ES-I3 (cell line): ENCODE measurements around the gene BIK.
"Not testable (repeated sequence)": the region's sequence is repeated elsewhere in the genome, so short reads cannot be mapped to it uniquely, and the experiment has no call there.

Source experiments
- H3K36me3 ChIP-seq: 2 replicates; pipeline ENCODE4 v1.6.1; 2013; ENCODE audit warnings: mild to moderate bottlenecking, low read length, control low read depth, moderate library complexity; ENCODE audit not compliant: insufficient read depth
- H3K4me1 ChIP-seq: 2 replicates; pipeline ENCODE4 v1.6.1; 2013; ENCODE audit warnings: mild to moderate bottlenecking, control low read depth, low read length; ENCODE audit not compliant: insufficient read depth
- H3K9ac ChIP-seq: 2 replicates; pipeline ENCODE4 v1.6.1; 2013; ENCODE audit warnings: low read depth, mild to moderate bottlenecking, low read length, moderate library complexity
- H3K9me3 ChIP-seq: 2 replicates; pipeline ENCODE4 v1.6.1; 2013; ENCODE audit warnings: mild to moderate bottlenecking, low read length, moderate library complexity; ENCODE audit not compliant: control insufficient read depth, insufficient read depth

Gene BIK

DNA sequence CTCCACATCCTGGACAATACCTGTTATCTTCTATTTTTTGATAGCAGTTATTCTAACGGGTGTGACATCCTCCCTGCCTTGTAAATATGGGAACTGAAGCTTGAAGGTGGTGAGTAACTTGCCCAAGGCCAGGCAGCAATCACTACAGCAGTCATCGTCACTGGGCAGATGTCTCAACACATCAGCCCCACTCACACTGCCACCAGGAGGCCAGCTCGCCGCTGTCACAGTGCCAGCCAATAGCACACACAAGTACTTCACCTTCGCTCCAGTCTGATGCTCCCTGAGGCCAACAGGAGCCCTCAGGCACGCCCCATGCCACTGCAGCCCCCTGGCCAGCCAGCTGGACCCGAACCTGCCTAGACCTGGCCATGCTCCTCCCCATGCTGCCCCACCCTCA is 16.5 kb upstream of the BIK start:
- H3K9me3 ChIP-seq: peaks cover 4% of the 10 kb centered on the region
- no peaks in the 10 kb centered on the region for H3K36me3 ChIP-seq
- no peak overlapping the region for H3K9ac ChIP-seq
- H3K4me1 ChIP-seq: no peaks in the 10 kb centered on the region; the same call in 1 of the 2 replicates

DNA sequence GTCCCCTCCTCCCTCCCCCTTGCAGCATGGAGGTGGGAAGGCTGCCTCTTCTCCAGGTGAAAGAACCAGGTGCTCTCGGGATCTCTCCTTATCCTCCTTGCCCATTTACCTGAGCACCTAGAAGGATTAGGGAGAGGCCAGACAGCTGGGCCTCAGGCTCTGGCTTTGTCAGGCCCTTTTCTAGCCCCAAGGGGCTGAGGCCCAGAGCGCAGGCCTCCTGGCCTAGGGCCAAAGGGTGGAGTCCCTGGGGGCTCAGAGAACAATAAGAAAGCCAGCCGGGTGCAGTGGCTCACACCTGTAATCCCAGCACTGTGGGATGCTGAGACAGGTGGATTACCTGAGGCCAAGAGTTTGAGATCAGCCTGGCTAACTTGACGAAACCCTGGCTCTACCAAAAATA is 16.0 kb upstream of the BIK start:
- Histone ChIP-seq H3K9me3 (peaks cover 4% of the 10 kb centered on the region), H3K4me1 (no peaks in the 10 kb centered on the region; the same call in 1 of the 2 replicates), H3K9ac (no peak overlapping the region), H3K36me3 (no peaks in the 10 kb centered on the region)

GRCh38 chr22:43096420-43096819 is 14.1 kb upstream of the BIK start:
- peaks cover 4% of the 10 kb centered on the region for H3K9me3 ChIP-seq
- H3K36me3 ChIP-seq: no peaks in the 10 kb centered on the region
- H3K4me1 ChIP-seq: no peaks in the 10 kb centered on the region; the same call in 1 of the 2 replicates
- no peak overlapping the region for H3K9ac ChIP-seq

DNA sequence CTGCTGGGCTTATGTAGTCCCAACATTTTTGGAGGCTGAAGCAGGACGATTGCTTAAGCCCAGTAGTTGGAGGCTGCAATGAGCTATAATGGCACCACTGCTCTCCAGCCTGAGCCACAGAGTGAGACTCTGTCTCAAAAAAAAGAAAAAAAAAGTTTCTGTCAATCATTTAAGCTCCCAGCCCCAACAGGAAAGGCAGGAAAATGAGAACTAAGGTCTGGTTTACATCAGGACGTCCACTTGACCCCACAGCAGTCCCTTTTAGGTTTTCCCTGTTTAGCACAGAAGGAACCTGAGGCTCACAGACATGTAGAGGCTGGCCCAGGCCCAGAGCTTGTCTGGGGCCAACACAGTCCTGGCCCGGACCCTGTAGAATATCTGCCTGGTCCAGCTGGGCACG is 12.2 kb upstream of the BIK start:
- H3K9ac ChIP-seq: no peak overlapping the region
- no peaks in the 10 kb centered on the region for H3K36me3 ChIP-seq
- no peaks in the 10 kb centered on the region; the same call in 1 of the 2 replicates for H3K4me1 ChIP-seq

GRCh38 chr22:43099095-43099494 is 11.5 kb upstream of the BIK start:
- Histone ChIP-seq H3K4me1 (peaks cover 5% of the 10 kb centered on the region), H3K9me3 (peaks cover 4% of the 10 kb centered on the region), H3K36me3 (no peaks in the 10 kb centered on the region), H3K9ac (no peak overlapping the region)

More for the DNA sequence above, 12.2 kb upstream of the BIK start:
- H3K9me3 ChIP-seq: peaks cover 4% of the 10 kb centered on the region

GRCh38 chr22:43100225-43100624 is 10.3 kb upstream of the BIK start:
- no peak overlapping the region for H3K9ac ChIP-seq
- peaks cover 4% of the 10 kb centered on the region for H3K9me3 ChIP-seq
- no peaks in the 10 kb centered on the region for H3K36me3 ChIP-seq
- H3K4me1 ChIP-seq: peaks cover 10% of the 10 kb centered on the region

DNA sequence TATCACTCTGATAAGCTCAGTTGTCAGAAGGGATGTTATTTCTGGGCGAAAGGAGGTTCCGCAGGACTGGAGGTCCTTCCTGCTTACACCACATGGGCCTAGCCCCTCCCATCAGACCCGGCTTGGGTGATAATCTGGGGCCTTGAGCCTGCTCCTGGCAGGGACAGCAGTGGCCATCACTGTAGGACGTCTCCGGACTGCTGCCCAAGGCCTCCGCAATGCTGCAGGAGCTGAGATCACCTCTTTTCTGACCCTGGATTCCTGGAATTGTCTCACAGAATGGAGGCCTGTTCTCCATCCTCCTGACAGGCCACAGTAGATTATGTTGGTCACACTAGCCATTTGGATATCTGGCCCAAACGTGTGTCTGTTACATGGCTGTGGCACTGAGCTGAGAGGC is 9.2 kb upstream of the BIK start:
- no peaks in the 10 kb centered on the region for H3K36me3 ChIP-seq
- H3K4me1 ChIP-seq: peaks cover 10% of the 10 kb centered on the region
- H3K9ac ChIP-seq: no peak overlapping the region
- peaks cover 4% of the 10 kb centered on the region for H3K9me3 ChIP-seq

DNA sequence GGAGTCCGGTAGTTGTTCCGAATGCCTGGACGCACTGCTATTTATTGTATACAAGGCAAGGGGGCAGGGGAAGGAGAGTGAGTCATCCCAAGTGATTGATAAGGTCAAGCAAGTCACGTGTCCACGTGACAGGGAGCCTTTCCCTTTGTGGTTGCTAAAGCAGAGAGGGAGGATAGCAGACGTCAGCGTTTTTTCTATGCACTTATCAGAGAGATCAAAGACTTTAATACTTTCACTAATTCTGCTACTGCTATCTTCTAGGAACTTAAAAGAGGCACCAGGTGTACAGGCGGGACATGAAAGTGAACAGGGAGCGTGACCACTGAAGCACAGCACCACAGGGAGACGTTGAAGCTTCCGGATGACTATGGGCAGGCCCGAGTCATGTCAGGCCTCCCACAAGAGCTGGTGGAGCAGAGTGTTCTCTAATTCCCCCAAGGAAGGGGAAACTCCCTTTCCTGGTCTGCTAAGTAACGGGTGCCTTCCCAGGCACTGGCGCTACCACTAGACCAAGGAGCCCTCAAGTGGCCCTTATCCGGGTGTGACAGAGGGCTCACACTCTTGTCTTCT is 6.4 kb upstream of the BIK start:
- H3K36me3 ChIP-seq, H3K9me3 ChIP-seq, H3K4me1 ChIP-seq, H3K9ac ChIP-seq: not testable (repeated sequence)

GRCh38 chr22:43104950-43105349 is 5.6 kb upstream of the BIK start:
- H3K36me3 ChIP-seq, H3K9me3 ChIP-seq, H3K4me1 ChIP-seq: not testable (repeated sequence)

GRCh38 chr22:43106302-43106701 is 4.2 kb upstream of the BIK start:
- Histone ChIP-seq H3K4me1 (peaks cover 10% of the 10 kb centered on the region), H3K36me3 (no peaks in the 10 kb centered on the region)

More at GRCh38 chr22:43104950-43105349, 5.6 kb upstream of the BIK start:
- H3K9ac ChIP-seq: not testable (repeated sequence)

DNA sequence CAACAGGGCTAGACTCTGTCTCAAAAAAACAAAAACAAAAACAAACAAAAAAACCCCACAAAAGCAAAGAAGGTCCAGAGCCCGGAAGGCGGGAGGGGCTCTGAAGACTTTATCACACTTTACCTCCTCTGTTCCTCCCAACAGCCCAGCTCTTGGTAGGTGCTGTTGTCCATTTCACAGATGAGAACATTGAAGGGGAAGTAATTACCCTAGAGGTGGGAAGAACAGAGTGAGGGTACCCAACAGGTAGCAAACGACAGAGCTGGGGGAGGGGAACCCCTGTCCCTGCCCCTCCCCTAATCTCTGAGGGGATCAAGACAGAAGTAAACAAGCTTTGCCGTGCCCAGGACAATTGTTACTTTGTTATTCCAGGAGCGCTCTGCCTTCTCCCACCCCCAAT is 1.0 kb upstream of the BIK start:
- peak overlapping the region; percentile 25 for H3K9ac ChIP-seq
- no peaks in the 10 kb centered on the region for H3K36me3 ChIP-seq
- peaks cover under 1% of the 10 kb centered on the region; the same call in 1 of the 2 replicates for H3K4me1 ChIP-seq
- H3K9me3 ChIP-seq: no peaks in the 10 kb centered on the region

More at GRCh38 chr22:43106302-43106701, 4.2 kb upstream of the BIK start:
- Histone ChIP-seq H3K9me3 (no peaks in the 10 kb centered on the region), H3K9ac (no peak overlapping the region)

DNA sequence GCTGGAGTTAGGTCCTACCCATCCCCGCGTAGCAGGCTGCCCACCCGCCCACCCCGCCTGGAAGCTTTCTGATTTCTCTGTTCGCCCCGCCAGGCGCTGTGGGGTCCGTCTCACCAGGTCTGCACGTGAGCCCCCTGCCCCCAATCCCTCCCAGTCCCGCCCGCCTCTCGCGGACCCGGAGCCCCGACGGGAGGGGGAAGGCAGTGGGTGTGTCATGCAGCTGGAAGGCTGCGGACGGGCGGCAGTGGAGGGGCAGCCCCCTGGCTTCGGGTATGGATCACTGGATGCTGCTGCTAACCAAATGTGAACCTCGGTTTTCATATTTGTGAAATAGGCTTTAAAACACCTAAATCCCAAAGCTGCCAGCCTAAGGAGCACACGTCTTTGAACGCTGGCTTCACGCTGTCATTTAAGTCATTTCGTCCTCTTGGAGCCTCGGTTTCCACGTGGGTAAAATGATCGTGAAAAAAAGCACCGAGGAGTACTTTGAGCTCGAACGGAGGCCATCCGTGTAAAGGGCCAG is 568 bp upstream of the BIK start:
- Histone ChIP-seq H3K9ac (peak overlapping the region; percentile 52; the same call in 1 of the 2 replicates), H3K36me3 (no peaks in the 10 kb centered on the region), H3K9me3 (no peaks in the 10 kb centered on the region), H3K4me1 (no peaks in the 10 kb centered on the region)

DNA sequence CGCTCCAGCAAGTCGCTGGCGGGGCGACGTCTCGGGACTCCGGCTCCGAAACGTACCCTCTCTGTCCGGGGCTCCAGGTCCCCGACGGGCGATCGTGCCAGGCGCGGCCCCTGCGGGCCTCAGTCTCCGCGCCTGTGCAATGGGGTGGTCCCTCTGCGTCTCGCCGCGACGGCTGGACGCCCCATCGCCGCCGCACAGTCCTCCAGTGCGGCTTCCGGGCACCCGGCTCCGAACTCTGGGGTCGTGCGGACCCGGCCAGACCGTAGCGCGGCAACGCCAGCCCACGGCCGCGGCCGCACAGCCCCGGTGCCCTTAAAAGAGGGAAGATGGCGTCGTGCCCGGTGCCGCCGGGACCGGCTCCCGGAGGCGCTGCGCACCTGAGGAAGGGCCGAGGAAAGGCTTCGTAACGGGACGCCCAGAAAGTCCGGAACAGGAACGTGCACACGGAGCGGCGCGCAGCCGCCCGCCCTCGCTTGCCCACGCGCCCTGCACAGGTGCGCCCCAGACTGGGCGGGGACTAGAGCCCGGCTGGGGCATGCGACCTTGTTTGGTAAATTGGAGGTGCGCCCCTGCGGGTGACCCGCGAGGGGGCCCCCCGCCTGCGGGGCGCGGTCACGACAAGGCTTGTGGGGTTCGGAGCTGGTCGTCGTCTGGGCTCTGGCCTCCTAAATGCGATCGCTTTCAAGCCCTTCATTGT is 525 bp downstream of the BIK start:
- Histone ChIP-seq H3K36me3 (no peaks in the 10 kb centered on the region), H3K9ac (peak overlapping the region; percentile 83), H3K4me1 (no peaks in the 10 kb centered on the region), H3K9me3 (no peaks in the 10 kb centered on the region)

GRCh38 chr22:43113526-43114251 is 3.1 kb downstream of the BIK start:
- Histone ChIP-seq H3K9ac (no peak overlapping the region), H3K9me3 (no peaks in the 10 kb centered on the region), H3K36me3 (no peaks in the 10 kb centered on the region), H3K4me1 (peaks cover 6% of the 10 kb centered on the region; the same call in 1 of the 2 replicates)
